ENCODE data around the gene METTL13. TPM values are rescaled to one million over a fixed set of nuclear protein-coding genes. Genes with fewer than 3 reads are reported as not detected.
"Not testable (repeated sequence)": the region's sequence is repeated elsewhere in the genome, so short reads cannot be mapped to it uniquely, and the experiment has no call there.

The METTL13 gene
- total RNA-seq, 1 experiment from 2014 or later, result 49.9 TPM

GRCh38 chr1:171798765-171799164 is 17.3 kb downstream of the METTL13 start:
- POLR2A ChIA-PET (ENCODE audit: low non-redundant PET), result interaction anchor here (0.6 kb wide), 1 partner anchor 9 kb away, joined by 16 read pairs; no protein-coding TSS in a partner anchor
- Histone ChIP-seq H3K27ac (ENCODE audit: low read depth, low read length, poor library complexity, severe bottlenecking) (no peak overlapping the region), H3K27me3 (replicated peaks; ENCODE audit: insufficient read depth, low read depth, low read length, poor library complexity) (no peaks in the 10 kb centered on the region), H3K4me3 (ENCODE audit: low read depth, low read length, poor library complexity, severe bottlenecking) (no peak overlapping the region), H3K36me3 (ENCODE audit: insufficient read depth, low read length, poor library complexity, severe bottlenecking) (peaks cover 19% of the 10 kb centered on the region), H3K4me1 (ENCODE audit: insufficient read depth, low read length, poor library complexity, severe bottlenecking) (no peaks in the 10 kb centered on the region), H3K9me3 (ENCODE audit: low read depth, low read length, poor library complexity, severe bottlenecking) (no peaks in the 10 kb centered on the region)
- DNase-seq (ENCODE audit: low spot score), result no peak
- no TSS peak for BruUV-seq (replicated peaks)
- CTCF ChIA-PET, result interaction anchor here (0.6 kb wide), 1 partner anchor 38 kb away, joined by 4 read pairs; no protein-coding TSS in a partner anchor
- no peak for TF ChIP-seq EZH2 (IDR thresholded peaks at IDR 0.05; ENCODE audit: borderline replicate concordance, low read depth, low read length, poor library complexity, severe bottlenecking)
- TF ChIP-seq CTCF (conservative IDR thresholded peaks at IDR 0.05; ENCODE audit: low read depth, low read length), result no peak
- intact Hi-C loops (cut with micrococcal nuclease; ENCODE audit: unreplicated experiment), result no loop called here

GRCh38 chr1:171799166-171799565 is 17.7 kb downstream of the METTL13 start:
- intact Hi-C loops (cut with micrococcal nuclease; ENCODE audit: unreplicated experiment), result no loop called here
- TF ChIP-seq CTCF (conservative IDR thresholded peaks at IDR 0.05; ENCODE audit: low read depth, low read length), result no peak
- TF ChIP-seq EZH2 (IDR thresholded peaks at IDR 0.05; ENCODE audit: borderline replicate concordance, low read depth, low read length, poor library complexity, severe bottlenecking), result no peak
- Histone ChIP-seq H3K9me3 (ENCODE audit: low read depth, low read length, poor library complexity, severe bottlenecking) (no peaks in the 10 kb centered on the region), H3K4me1 (ENCODE audit: insufficient read depth, low read length, poor library complexity, severe bottlenecking) (no peaks in the 10 kb centered on the region), H3K4me3 (ENCODE audit: low read depth, low read length, poor library complexity, severe bottlenecking) (no peak overlapping the region), H3K27me3 (replicated peaks; ENCODE audit: insufficient read depth, low read depth, low read length, poor library complexity) (no peaks in the 10 kb centered on the region), H3K36me3 (ENCODE audit: insufficient read depth, low read length, poor library complexity, severe bottlenecking) (peaks cover 15% of the 10 kb centered on the region), H3K27ac (ENCODE audit: low read depth, low read length, poor library complexity, severe bottlenecking) (no peak overlapping the region)
- CTCF ChIA-PET, result interaction anchor here (0.7 to 3.1 kb wide), 3 partner anchors 154 to 954 kb away, joined by 5 to 28 read pairs (median 7); no protein-coding TSS in a partner anchor
- BruUV-seq (replicated peaks), result no TSS peak
- POLR2A ChIA-PET (ENCODE audit: low non-redundant PET), result interaction anchor here (0.6 kb wide), 1 partner anchor 8 kb away, joined by 16 read pairs; no protein-coding TSS in a partner anchor
- no peak for DNase-seq (ENCODE audit: low spot score)

- H3K9me3 ChIP-seq (ENCODE audit: low read depth, low read length, poor library complexity, severe bottlenecking); H3K4me1 ChIP-seq (ENCODE audit: insufficient read depth, low read length, poor library complexity, severe bottlenecking); H3K27me3 ChIP-seq (replicated peaks; ENCODE audit: insufficient read depth, low read depth, low read length, poor library complexity); H3K27ac ChIP-seq (ENCODE audit: low read depth, low read length, poor library complexity, severe bottlenecking); POLR2A ChIA-PET (ENCODE audit: low non-redundant PET); BruUV-seq (replicated peaks); DNase-seq (ENCODE audit: low spot score); H3K4me3 ChIP-seq (ENCODE audit: low read depth, low read length, poor library complexity, severe bottlenecking): not testable (repeated sequence)
- CTCF ChIA-PET, result interaction anchor here (0.7 to 3.1 kb wide), 4 partner anchors 57 to 954 kb away, joined by 5 to 28 read pairs (median 6); no protein-coding TSS in a partner anchor
- intact Hi-C loops (cut with micrococcal nuclease; ENCODE audit: unreplicated experiment), result loop anchor here (5.0 to 10.0 kb wide), 2 partner anchors 152 to 605 kb away; no protein-coding TSS in a partner anchor
- H3K36me3 ChIP-seq (ENCODE audit: insufficient read depth, low read length, poor library complexity, severe bottlenecking), result peaks cover 10% of the 10 kb centered on the region
These were observed 18.2 kb downstream of the METTL13 start for GRCh38 chr1:171799698-171800097.

GRCh38 chr1:171800342-171800741 is 18.9 kb downstream of the METTL13 start:
- CTCF ChIA-PET, result interaction anchor here (1.1 to 3.1 kb wide), 5 partner anchors 41 to 185 kb away, joined by 3 to 28 read pairs (median 7); partner anchors contain the start of gene DNM3
- Histone ChIP-seq H3K4me3 (ENCODE audit: low read depth, low read length, poor library complexity, severe bottlenecking) (no peak overlapping the region), H3K9me3 (ENCODE audit: low read depth, low read length, poor library complexity, severe bottlenecking) (no peaks in the 10 kb centered on the region), H3K36me3 (ENCODE audit: insufficient read depth, low read length, poor library complexity, severe bottlenecking) (peaks cover 4% of the 10 kb centered on the region), H3K27ac (ENCODE audit: low read depth, low read length, poor library complexity, severe bottlenecking) (no peak overlapping the region), H3K27me3 (replicated peaks; ENCODE audit: insufficient read depth, low read depth, low read length, poor library complexity) (no peaks in the 10 kb centered on the region), H3K4me1 (ENCODE audit: insufficient read depth, low read length, poor library complexity, severe bottlenecking) (no peaks in the 10 kb centered on the region)
- POLR2A ChIA-PET (ENCODE audit: low non-redundant PET), result no interaction called here
- no TSS peak for BruUV-seq (replicated peaks)
- intact Hi-C loops (cut with micrococcal nuclease; ENCODE audit: unreplicated experiment), result loop anchor here (5.0 to 10.0 kb wide), 2 partner anchors 153 to 604 kb away; no protein-coding TSS in a partner anchor
- TF ChIP-seq EZH2 (IDR thresholded peaks at IDR 0.05; ENCODE audit: borderline replicate concordance, low read depth, low read length, poor library complexity, severe bottlenecking), result no peak
- no peak for TF ChIP-seq CTCF (conservative IDR thresholded peaks at IDR 0.05; ENCODE audit: low read depth, low read length)
- DNase-seq (ENCODE audit: low spot score), result no peak

Measured in A673 (cell line).